Measurements from ENCODE around the gene CR1. TPM values are rescaled to one million over a fixed set of nuclear protein-coding genes. Genes with fewer than 3 reads are reported as not detected.

Gene CR1
- total RNA-seq, 1 donor from 2014 or later = not detected

DNA sequence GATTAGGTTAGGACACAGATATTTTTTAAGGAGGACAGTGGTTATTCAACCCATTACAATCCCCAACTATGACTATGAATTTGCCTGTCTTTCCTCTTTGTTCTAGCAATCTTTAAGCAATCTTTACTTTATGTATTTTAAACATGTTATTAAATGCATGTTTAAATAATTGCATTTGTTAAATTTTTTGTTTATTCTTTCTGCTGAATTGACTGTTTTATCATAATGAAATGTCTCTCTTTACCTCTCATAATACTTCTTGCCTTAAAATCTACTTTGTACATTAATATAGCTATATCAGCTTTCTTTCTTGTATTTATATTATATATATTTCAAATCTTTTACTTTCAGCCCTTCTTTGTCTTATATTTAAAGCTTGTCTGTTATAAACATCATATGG lies 195.1 kb downstream of the CR1 start:
- Mint-ChIP-seq H3K27me3 (ENCODE audit: low read depth) (peaks cover 24% of the 10 kb centered on the region), H3K9me3 (ENCODE audit: low read depth) (no peaks in the 10 kb centered on the region), H3K36me3 (ENCODE audit: low read depth) (no peaks in the 10 kb centered on the region), H3K4me3 (ENCODE audit: unreplicated experiment) (no peak overlapping the region), H3K27ac (ENCODE audit: unreplicated experiment) (no peak overlapping the region), H3K4me1 (ENCODE audit: low read depth) (no peaks in the 10 kb centered on the region)
- DNase-seq (ENCODE audit: low spot score) = no peak
- TF ChIP-seq, protein P1, sequence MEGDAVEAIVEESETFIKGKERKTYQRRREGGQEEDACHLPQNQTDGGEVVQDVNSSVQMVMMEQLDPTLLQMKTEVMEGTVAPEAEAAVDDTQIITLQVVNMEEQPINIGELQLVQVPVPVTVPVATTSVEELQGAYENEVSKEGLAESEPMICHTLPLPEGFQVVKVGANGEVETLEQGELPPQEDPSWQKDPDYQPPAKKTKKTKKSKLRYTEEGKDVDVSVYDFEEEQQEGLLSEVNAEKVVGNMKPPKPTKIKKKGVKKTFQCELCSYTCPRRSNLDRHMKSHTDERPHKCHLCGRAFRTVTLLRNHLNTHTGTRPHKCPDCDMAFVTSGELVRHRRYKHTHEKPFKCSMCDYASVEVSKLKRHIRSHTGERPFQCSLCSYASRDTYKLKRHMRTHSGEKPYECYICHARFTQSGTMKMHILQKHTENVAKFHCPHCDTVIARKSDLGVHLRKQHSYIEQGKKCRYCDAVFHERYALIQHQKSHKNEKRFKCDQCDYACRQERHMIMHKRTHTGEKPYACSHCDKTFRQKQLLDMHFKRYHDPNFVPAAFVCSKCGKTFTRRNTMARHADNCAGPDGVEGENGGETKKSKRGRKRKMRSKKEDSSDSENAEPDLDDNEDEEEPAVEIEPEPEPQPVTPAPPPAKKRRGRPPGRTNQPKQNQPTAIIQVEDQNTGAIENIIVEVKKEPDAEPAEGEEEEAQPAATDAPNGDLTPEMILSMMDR (IDR thresholded peaks at IDR 0.05) = no peak

Other genes starting within 250 kb of the CR1 start
- gene CD55, start 174.5 kb upstream of the CR1 start, total RNA-seq = 4.7 to 5.3 TPM (median 4.9 TPM) in 3 replicates
- gene CR2, start 41.8 kb upstream of the CR1 start, total RNA-seq = not detected in 3 replicates
- gene CR1L, start 149.0 kb downstream of the CR1 start, total RNA-seq = not detected in 3 replicates